RKO (cell line): Measurements from ENCODE around the gene HSFY2.
"Not testable (repeated sequence)": the region's sequence is repeated elsewhere in the genome, so short reads cannot be mapped to it uniquely, and the experiment has no call there.

ENCODE experiments used
- DNase-seq: peaks from one replicate; pipeline ENCODE4 v3.0.0-alpha.2; 2016; ENCODE audit warnings: low spot score

Gene HSFY2, protein sequence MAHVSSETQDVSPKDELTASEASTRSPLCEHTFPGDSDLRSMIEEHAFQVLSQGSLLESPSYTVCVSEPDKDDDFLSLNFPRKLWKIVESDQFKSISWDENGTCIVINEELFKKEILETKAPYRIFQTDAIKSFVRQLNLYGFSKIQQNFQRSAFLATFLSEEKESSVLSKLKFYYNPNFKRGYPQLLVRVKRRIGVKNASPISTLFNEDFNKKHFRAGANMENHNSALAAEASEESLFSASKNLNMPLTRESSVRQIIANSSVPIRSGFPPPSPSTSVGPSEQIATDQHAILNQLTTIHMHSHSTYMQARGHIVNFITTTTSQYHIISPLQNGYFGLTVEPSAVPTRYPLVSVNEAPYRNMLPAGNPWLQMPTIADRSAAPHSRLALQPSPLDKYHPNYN

DNA sequence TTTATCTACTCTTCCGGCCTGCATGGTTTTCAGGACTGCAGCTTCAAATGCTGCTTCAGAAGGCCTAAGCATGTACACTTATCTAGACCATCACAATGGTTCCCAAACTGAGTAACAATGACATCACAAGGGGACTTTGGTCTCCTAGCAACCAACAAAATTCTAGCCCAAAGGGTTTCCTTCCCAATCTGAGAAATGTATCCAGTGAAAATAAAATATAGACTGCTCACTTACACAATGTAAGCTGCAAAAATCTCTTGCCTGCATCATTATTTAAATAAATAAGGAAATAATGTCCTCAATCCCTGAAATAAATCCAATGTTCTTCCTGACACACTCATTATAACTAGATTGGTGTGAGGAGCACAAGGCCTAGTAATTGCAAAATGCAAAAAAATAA, at the start of gene HSFY2:
HSFY2 (minus strand) TSS at position 101 of the 400 bp plus-strand sequence. CDS start 117 bp downstream, outside the sequence.
- DNase-seq, result not testable (repeated sequence)

DNA sequence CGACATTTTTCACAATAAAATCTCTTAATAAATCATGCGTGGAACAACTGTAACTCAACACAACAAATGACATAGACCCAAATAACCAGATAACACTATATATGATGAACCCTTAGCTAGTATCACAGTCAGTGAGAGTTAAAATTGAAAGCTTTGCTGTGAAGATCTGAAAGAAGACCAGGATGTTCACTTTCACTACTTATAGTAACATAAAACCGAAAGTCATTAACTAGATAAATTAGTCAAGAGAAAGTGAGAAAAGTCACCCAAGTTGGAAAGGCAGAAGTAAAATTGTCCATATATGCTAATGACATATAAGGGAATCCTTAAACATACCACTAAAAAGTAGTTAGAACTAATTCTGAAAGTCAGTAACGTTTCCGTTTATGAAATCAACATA, 42.2 kb upstream of the HSFY2 start:
- not testable (repeated sequence) for DNase-seq

DNA sequence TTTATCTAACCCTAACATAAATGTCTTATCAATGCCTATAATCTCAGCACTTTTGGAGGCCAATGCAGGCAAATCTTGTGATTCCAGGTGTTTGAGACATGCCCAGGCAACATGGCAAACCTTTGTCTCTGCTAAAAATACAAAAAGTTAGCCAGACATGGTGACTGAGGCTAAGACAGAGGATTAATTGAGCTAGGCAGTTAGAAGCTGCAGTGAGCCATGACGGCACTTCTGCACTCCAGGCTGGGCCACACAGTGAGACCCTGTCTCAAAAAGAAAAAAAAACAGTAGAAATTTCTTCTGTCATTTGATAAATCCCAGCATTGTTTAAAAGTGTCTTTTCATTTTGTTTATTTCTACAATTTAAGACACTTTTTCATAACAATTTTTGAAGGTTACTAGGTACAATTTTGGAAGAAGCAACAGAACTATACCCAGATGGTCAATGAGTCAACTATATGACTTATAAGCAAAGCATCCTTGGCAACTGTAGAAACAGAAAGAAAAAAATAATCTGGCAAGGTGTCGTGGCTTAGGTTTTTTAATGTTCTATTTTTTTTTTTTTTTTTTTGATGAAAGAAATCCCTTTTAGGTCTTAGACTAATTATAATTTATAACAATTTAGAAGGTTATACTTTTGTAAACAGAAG, 15.3 kb upstream of the HSFY2 start:
- not testable (repeated sequence) for DNase-seq

DNA sequence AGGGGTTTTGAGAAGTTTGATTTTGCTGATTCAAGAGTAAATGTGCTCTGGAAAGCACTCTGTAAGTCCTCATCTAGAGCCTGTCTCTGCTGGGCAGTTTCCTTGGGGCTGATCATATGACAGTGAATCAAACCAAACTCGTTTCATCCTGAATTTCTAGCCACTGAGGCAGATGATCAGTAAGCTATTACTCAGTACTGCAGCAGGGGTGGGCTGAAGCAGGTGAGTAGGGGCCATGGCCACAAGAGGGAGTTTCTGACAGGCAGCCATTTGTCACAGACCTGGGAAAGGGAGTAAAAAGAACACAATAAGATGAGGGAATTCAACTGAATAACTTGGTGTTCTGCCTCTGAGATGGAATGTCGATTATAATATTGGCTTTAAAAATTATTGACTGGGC, 19.5 kb downstream of the HSFY2 start:
- not testable (repeated sequence) for DNase-seq

DNA sequence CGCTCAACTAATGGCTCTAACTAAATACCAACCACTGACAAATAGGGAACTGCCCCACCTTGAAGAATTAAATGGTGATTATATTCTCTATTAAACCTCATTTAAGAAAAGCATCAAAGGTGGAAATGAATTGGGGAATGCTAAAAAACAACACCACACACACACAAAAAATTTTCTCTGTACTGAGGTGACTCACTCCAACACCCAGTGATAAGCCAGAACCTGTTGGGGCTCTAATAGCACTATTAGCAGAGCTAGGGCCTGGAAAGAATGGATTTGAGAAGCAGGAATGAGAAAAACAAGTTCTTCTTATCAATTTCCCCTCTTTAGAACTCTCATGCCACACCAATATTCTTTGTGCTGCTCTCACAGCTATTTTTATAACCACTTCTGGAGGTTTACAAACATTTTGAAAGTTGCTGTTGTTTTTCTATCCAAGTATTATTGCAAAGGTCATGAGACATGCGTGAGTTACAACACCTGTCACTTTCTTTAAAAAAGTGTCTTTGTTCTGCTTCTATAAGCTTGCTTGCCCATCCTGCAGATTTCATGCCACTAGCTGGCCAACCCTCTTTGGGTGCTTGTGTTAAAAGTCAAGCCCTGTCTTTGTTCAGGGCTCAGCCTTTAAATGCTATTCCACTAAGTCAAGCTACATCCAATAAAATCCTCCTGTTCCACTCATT, 20.3 kb downstream of the HSFY2 start:
- DNase-seq, result not testable (repeated sequence)

DNA sequence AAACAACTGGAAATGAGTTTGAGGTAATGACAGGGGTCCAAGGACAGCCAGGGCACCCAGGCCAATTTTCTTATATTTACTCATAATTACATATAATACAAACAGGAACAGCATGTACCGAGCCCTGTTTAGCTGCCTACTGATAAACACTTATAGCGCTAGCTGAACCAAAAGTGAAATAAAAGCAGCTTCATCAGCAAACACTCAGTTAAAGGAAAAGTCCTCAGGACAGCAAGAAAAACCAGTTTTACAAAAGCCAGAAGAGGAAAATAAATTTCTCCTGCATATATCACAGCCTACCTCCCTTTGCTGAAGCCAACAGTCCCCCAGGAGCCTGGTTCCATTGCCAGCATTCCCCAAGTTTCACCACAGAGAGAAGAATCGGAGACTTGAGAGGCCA, 49.8 kb downstream of the HSFY2 start:
- not testable (repeated sequence) for DNase-seq
